PC-9 (cell line): Measurements from ENCODE around the gene ZNF24. TPM values are rescaled to one million over a fixed set of nuclear protein-coding genes. Genes with fewer than 3 reads are reported as not detected.

ENCODE experiments used
- Bru-seq: library from RNA; stranded (reverse); fragments of 400-500 nt; gene quantifications from one replicate; lab custom pipeline; 2021; lab: Mats Ljungman, UMichigan
- BruChase-seq, 2 experiments: library from RNA; stranded (reverse); fragments of 400-500 nt; gene quantifications; one replicate each; lab custom pipeline; 2021; lab: Mats Ljungman, UMichigan
- BruUV-seq: library from RNA; stranded (reverse); fragments of 400-500 nt; replicated peaks from 2 replicates; lab custom pipeline; 2021; lab: Mats Ljungman, UMichigan
- CTCF ChIA-PET: fragments of 300-600 bp; sonication (Branson Sonifier 250); formaldehyde crosslinking; loops from one replicate; lab custom pipeline; 2022; ENCODE audit warnings: antibody characterized with exemption; lab: Charles Lee
- POLR2A ChIA-PET: fragments of 300-600 bp; sonication (Branson Sonifier 250); formaldehyde crosslinking; loops from one replicate; lab custom pipeline; 2022; ENCODE audit warnings: antibody characterized with exemption; ENCODE audit not compliant: unreplicated experiment; lab: Charles Lee
- DNase-seq, 2 experiments: peaks; one replicate each; pipeline versions ENCODE4 v3.0.0 to v3.0.0-alpha.2; 2015 to 2022; ENCODE audit warnings: mixed read lengths in 1 of 2
- H2AFZ ChIP-seq: fragments of 200-600 bp; sonication (generic); 2 replicates; pipeline ENCODE4 v1.8.1; 2017; ENCODE audit warnings: antibody characterized with exemption
- H3F3A ChIP-seq: fragments of 200-600 bp; sonication (generic); 2 replicates; pipeline ENCODE4 v1.8.1; 2017; ENCODE audit warnings: antibody characterized with exemption, mild to moderate bottlenecking, low read depth; ENCODE audit not compliant: insufficient read depth
- H3K27ac ChIP-seq: fragments of 200-600 bp; sonication (generic); 2 replicates; pipeline ENCODE4 v1.6.1; 2016; ENCODE audit warnings: mixed run types
- H3K27me3 ChIP-seq: fragments of 200-600 bp; sonication (generic); 2 replicates; pipeline ENCODE4 v1.6.1; 2016; ENCODE audit warnings: low read depth, mixed run types; ENCODE audit not compliant: insufficient read depth
- H3K36me3 ChIP-seq: fragments of 200-600 bp; sonication (generic); 2 replicates; pipeline ENCODE4 v1.6.1; 2016; ENCODE audit warnings: low read depth, mixed run types
- H3K4me1 ChIP-seq: fragments of 200-600 bp; sonication (generic); replicated peaks from 2 replicates; pipeline ENCODE4 v1.6.1; 2016; ENCODE audit warnings: mixed run types; ENCODE audit not compliant: insufficient read depth
- H3K4me2 ChIP-seq: fragments of 200-600 bp; sonication (generic); 2 replicates; pipeline ENCODE4 v1.6.1; 2017; ENCODE audit warnings: mixed run types
- H3K4me3 ChIP-seq: fragments of 200-600 bp; sonication (generic); 2 replicates; pipeline ENCODE4 v1.6.1; 2016; ENCODE audit warnings: mixed run types
- H3K79me2 ChIP-seq: fragments of 200-600 bp; sonication (generic); 2 replicates; pipeline ENCODE4 v1.6.1; 2017; ENCODE audit warnings: low read depth, mixed run types
- H3K9me2 ChIP-seq: fragments of 200-600 bp; sonication (generic); 2 replicates; pipeline ENCODE4 v1.8.1; 2017; ENCODE audit warnings: mild to moderate bottlenecking; ENCODE audit not compliant: insufficient read depth
- H3K9me3 ChIP-seq: fragments of 200-600 bp; sonication (generic); 2 replicates; pipeline ENCODE4 v1.8.1; 2016; ENCODE audit warnings: low read depth; ENCODE audit not compliant: insufficient read depth
- H4K20me1 ChIP-seq: fragments of 200-600 bp; sonication (generic); 2 replicates; pipeline ENCODE4 v1.8.1; 2017; ENCODE audit not compliant: insufficient read depth
- EZH2 ChIP-seq: fragments of 200-600 bp; sonication (generic); IDR thresholded peaks from 2 replicates; pipeline ENCODE4 v1.8.0; 2017; ENCODE audit warnings: antibody characterized with exemption, low read depth
- intact Hi-C: fragments of 100-400 bp; cut with micrococcal nuclease; formaldehyde crosslinking; loops from one replicate; pipeline ENCODE4 v1.10.0; 2022; ENCODE audit not compliant: unreplicated experiment
- long read RNA-seq: library from polyadenylated mRNA; stranded (forward); transcript quantifications from one replicate; pipeline ENCODE4 v2.0.0, GENCODE V29; 2022
- total RNA-seq: library from RNA; stranded (reverse); gene quantifications from 2 replicates; pipeline ENCODE4 v1.2.3, GENCODE V29; 2021
- TF ChIP-seq, protein P1 (sequence below): fragments of 200-600 bp; sonication (generic); conservative IDR thresholded peaks from 2 replicates; pipeline ENCODE4 v1.6.1; 2017; ENCODE audit warnings: mixed run types, antibody characterized with exemption, mild to moderate bottlenecking, moderate library complexity

ZNF24 gene
- 20.9 and 33.9 TPM in 2 replicates for total RNA-seq
- percentile 96 among the genes with signal in this experiment for Bru-seq, nascent RNA
- BruChase-seq, experiment 1, labeled RNA remaining after a 2-hour chase: percentile 99 among the genes with signal in this experiment
- BruChase-seq, experiment 2, labeled RNA remaining after a 6-hour chase: percentile 96 among the genes with signal in this experiment
- long read RNA-seq, full-length matches to known transcripts: 12 of 20 reads
- long read RNA-seq, partial matches to known transcripts: 2 of 20 reads
- long read RNA-seq, other reads (novel, unspliced or antisense): 6 of 20 reads

DNA sequence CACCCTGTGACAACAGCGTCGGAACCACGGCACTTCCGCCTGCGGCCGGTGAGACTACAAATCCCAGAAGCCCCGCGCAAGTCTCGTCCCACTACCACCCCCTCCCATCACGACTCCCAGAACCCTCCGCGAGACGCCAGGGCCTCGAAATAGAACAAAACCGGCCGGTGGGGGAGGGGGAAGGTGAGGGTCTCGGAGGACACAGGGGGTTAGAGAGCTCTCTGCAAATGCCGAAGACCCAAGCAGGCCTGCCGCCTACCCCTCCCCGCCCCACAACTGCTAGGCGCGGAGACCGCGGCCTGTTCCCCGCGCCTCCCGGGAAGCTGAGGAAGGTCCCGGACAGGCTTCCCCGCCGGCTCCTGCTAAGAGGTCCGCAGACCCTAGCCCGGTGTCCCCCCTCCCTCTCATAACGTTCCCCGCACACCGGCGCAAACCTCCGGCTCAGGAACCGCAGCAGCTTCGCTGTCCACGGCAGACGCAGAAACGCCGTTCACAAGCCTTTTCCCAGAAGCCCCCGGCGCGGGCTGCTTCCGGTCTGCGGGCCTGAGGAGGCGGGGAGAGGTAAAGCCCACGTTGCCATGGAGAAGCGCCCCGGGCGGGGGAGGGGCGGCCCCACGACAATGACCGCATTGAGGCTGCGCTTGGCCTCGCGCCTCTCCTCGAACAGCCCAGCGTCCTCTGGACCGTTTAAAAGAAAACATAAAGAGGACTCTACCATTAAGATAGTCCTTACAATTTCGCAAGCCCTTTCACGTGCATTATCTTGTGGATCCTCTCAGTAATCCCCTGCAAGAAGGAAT is at the start of gene ZNF24:
Gene ZNF24, minus strand, starts transcription at position 485 of the 800 bp plus-strand sequence. CDS start 3,770 bp downstream, outside the sequence.
- BruUV-seq: no TSS peak
- Histone ChIP-seq H3K4me2 (peak within 1 kb of the TSS; percentile 86), H3K4me3 (peak within 1 kb of the TSS; percentile 88), H3K9me2 (no peaks in the 10 kb centered on the region), H2AFZ (peak within 1 kb of the TSS; percentile 79), H3K36me3 (peaks cover 17% of the 10 kb centered on the region), H3K4me1 (0 out of 2 replicates have a peak, but pooled peaks cover 4% of the 10 kb centered on the region), H4K20me1 (peaks cover 36% of the 10 kb centered on the region), H3K27ac (peak within 1 kb of the TSS; percentile 72), H3K27me3 (no peaks in the 10 kb centered on the region), H3F3A (no peaks in the 10 kb centered on the region), H3K79me2 (peaks cover 50% of the 10 kb centered on the region), H3K9me3 (no peaks in the 10 kb centered on the region)
- TF ChIP-seq, protein P1, sequence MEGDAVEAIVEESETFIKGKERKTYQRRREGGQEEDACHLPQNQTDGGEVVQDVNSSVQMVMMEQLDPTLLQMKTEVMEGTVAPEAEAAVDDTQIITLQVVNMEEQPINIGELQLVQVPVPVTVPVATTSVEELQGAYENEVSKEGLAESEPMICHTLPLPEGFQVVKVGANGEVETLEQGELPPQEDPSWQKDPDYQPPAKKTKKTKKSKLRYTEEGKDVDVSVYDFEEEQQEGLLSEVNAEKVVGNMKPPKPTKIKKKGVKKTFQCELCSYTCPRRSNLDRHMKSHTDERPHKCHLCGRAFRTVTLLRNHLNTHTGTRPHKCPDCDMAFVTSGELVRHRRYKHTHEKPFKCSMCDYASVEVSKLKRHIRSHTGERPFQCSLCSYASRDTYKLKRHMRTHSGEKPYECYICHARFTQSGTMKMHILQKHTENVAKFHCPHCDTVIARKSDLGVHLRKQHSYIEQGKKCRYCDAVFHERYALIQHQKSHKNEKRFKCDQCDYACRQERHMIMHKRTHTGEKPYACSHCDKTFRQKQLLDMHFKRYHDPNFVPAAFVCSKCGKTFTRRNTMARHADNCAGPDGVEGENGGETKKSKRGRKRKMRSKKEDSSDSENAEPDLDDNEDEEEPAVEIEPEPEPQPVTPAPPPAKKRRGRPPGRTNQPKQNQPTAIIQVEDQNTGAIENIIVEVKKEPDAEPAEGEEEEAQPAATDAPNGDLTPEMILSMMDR: no peak
- no peak for TF ChIP-seq EZH2
- DNase-seq: peak; percentile 75 to 88
- CTCF ChIA-PET: no interaction called here
- intact Hi-C loops: loop anchor here (10.0 kb wide), 1 partner anchor 99 kb away; the partner anchor contains the start of gene ZNF397
- POLR2A ChIA-PET: interaction anchor here (0.6 to 0.7 kb wide), 2 partner anchors 36 to 54 kb away, joined by 3 to 7 read pairs; no protein-coding TSS in a partner anchor

DNA sequence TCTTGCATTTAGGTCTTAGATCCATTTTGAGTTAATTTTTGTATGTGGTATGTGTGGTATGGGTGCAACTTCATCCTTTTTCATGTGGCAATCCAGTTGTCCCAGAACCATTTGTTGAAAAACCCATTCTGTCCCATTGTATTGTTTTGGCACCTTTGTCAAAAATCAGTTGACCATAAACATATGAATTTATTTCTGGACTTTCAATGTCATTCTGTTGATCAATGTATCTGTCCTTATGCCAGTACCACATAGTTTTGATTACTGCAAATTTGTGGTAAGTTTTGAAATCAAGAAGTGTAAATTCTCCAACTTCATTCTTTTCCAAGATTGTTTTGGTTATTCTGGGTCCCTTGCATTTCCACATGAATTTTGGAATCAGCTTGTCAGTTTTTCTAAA is 49.5 kb upstream of the ZNF24 start:
- BruUV-seq: no TSS peak
- DNase-seq: no peak
- ChIA-PET POLR2A (no interaction called here), CTCF (no interaction called here)
- Histone ChIP-seq H3K27ac (no peak overlapping the region), H3K79me2 (no peaks in the 10 kb centered on the region), H3K36me3 (no peaks in the 10 kb centered on the region), H3K27me3 (no peaks in the 10 kb centered on the region), H4K20me1 (no peaks in the 10 kb centered on the region), H3K9me3 (no peaks in the 10 kb centered on the region), H3K4me3 (no peak overlapping the region), H3K4me1 (no peaks in the 10 kb centered on the region), H3F3A (no peaks in the 10 kb centered on the region), H3K9me2 (no peaks in the 10 kb centered on the region), H2AFZ (no peak overlapping the region), H3K4me2 (no peak overlapping the region)
- TF ChIP-seq, protein P1: no peak
- no peak for TF ChIP-seq EZH2
- intact Hi-C loops: no loop called here

DNA sequence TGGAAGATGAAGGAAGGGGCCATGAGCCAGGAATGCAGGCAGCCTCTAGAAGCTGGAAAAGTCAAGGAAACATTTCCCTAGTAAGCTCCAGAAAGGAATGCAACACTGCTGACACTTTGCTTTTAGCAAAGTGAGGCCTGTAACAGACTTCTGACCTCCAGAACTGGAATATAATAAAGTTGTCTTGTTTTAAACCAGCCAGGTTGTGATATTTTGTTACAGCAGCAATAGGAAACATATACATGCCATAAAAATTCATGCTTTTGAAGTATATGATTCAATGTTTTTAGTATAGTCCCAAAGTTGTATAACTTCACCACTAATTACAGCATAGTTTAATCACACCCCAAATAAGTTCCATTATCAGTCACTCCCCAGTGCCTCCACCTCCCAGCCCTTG is 48.2 kb upstream of the ZNF24 start:
- no peak for DNase-seq
- Histone ChIP-seq H3K4me2 (no peak overlapping the region), H3K9me3 (no peaks in the 10 kb centered on the region), H3K4me1 (no peaks in the 10 kb centered on the region), H3K79me2 (no peaks in the 10 kb centered on the region), H3K4me3 (no peak overlapping the region), H3K9me2 (no peaks in the 10 kb centered on the region), H3K27me3 (no peaks in the 10 kb centered on the region), H3K27ac (no peak overlapping the region), H3F3A (no peaks in the 10 kb centered on the region), H4K20me1 (no peaks in the 10 kb centered on the region), H3K36me3 (no peaks in the 10 kb centered on the region), H2AFZ (no peak overlapping the region)
- intact Hi-C loops: no loop called here
- BruUV-seq: no TSS peak
- ChIA-PET POLR2A (no interaction called here), CTCF (no interaction called here)
- TF ChIP-seq, protein P1: no peak
- TF ChIP-seq EZH2: no peak
